GM23248 (cell line): ENCODE measurements around the gene TAGLN2.

ENCODE experiments used
- EZH2 ChIP-seq: fragments of 200-600 bp; sonication (generic); IDR thresholded peaks from 2 replicates; pipeline ENCODE4 v1.6.1; 2018; ENCODE audit warnings: antibody characterized with exemption, mild to moderate bottlenecking; ENCODE audit not compliant: insufficient read depth, poor library complexity, severe bottlenecking
- EZH2phosphoT487 ChIP-seq: fragments of 200-600 bp; sonication (generic); IDR thresholded peaks from 2 replicates; pipeline ENCODE4 v1.6.1; 2018; ENCODE audit warnings: antibody characterized with exemption, moderate library complexity, mild to moderate bottlenecking, low read depth; ENCODE audit not compliant: insufficient read depth

- TF ChIP-seq EZH2 (no peak), EZH2phosphoT487 (no peak)
Observed at GRCh38 chr1:159938211-159938852, 13.0 kb upstream of the TAGLN2 start.
